Nucleus accumbens (tissue), 56 donors: ENCODE data around the gene DNAH5.
"Not testable (repeated sequence)": the region's sequence is repeated elsewhere in the genome, so short reads cannot be mapped to it uniquely, and the experiment has no call there.

Experiments
- DNase-seq, 56 donors: peaks; one replicate each; lab custom pipeline; 2025; lab: John Stamatoyannopoulos, UW

DNAH5 gene

DNA sequence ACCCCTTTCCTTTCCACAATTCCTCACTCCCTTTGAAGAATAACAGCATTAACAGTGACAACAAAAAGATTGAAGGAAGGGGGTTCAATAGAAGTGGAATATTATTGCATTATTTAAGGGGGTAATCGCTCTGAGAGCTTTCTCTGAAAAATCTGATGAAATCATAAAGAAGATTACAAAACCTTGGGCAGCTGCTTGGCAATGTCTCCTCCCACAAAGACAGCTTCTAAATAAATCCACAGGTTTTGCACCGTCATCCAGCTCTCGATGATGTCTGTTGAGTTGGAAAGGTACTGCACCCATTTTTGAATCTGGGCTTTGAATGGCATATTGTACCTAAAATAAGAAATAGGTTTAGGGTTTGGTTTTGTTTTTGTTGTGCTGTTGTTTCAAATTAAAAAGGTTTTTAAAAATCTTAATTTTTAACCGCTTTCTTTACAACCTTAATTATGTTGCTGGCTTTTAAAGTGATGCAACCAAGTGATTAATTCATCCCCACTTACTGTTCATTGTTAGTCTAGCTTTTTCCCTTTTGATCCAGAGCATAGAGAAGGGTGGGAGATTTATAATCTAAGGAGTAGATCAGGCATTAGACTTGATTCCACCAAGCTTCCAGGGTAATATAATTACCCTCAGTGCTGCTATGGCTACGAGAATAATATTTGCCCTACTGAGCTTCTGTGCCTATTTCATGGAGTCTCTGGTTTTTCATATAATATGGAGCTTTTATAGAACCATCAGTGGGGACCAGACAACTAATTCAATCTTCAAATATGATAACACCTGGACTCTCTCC is 85.0 kb downstream of the DNAH5 start:
- no peak for DNase-seq

DNA sequence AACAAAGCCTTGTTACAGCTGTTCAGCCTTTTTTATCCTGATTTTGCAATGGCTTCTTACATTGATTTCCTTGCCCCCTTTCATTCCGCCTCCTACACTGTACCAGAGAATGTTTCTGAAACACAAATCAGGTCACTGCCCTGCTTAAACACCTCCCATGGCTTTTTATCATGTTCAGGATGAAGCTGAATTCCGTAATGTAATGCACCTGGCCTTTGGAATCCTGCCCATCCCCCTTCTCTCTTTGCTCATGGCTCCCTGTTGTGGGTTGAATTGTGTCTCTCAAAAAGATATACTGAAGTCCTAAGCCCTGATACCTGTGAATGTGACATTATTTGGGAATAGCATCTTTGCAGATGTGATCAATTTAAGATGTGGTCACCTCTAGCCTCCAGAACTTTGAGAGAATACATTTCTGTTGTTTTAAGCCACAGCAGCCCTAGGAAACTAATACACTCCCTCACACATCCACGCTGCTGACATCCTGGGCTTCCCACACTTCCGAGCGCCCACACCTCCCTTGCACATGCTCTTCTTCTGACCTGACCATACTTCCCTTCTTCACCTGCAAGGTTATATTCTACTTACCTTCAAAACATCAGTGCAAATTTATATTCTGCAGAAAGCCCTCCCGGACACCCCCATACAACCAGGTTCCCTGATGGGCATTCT is 101.2 kb downstream of the DNAH5 start:
- no peak for DNase-seq

DNA sequence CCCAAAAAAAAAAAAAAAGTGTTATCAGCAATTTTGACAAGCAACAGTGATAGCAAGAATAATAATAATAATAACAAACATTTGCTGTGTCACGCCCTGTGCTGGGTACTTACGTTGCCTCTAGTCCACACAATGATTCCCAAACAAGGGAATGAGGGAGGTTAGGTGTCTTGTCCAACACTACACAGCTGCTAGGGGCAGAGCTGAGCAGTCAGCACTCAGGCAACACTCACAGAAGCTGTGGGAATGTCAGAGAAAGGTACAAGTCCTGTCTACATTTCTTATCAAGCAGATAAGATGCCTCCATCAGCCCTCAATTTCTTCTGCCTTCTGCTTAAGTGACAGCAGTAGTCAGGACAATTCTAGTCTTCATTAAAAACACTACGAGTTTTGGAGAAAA is 111.0 kb downstream of the DNAH5 start:
- DNase-seq, result no peak

DNA sequence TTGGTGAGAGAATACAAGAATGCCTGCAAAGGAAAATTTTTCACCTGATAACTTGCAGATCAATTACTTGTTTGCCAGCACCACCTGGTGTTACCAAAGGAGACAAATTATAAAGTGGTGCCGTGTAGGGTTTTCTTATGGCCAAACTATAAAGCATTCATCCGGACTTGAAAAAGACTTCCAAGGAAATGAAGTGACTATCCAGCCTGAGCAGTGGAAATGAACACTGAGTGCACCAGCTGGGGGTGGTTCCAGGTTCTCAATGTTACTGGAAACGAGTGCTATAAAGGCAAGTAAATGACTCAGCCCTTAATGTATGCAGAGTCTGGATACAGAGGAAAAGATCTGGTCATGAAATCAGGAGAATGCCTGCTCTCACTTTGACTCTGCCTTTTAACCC is 113.1 kb downstream of the DNAH5 start:
- DNase-seq, result peak in 3 of 56 donors; percentile 2 to 3 (median 2)

DNA sequence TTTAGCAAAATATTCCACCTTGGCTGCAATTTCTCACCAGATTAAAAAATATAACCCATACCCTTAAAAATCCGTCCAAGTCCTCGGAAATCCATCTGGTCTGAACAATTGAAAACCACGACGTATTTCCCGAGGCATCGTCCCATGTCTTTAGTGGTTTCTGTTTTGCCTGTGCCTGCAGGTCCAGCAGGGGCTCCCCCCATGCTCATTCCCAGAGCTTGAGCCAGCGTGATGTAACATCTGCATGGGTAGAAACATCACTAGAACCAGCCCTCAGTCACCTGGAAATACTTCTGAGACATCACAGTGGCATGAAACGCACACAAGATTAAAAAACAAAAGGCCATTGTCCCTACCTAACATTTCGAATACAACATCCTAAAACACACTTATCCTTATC is 114.0 kb downstream of the DNAH5 start:
- no peak for DNase-seq

DNA sequence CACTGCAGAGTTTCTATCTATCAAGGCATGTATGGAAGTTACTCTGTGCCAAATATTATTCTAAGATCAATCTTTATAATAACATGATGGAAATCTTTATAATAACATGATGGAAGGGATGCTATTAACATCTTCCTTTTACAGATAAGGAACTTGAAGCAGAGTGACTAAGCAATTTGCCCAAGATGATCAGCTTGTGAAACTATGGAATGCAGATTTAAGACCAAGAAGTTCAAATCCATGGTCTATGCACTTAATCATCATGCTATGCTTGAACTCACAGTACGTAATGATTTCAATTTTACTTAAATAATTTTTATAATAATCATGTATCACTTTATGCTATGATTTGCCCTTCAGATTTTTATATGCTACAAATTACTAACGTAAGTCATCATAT is 123.1 kb downstream of the DNAH5 start:
- DNase-seq, result no peak

DNA sequence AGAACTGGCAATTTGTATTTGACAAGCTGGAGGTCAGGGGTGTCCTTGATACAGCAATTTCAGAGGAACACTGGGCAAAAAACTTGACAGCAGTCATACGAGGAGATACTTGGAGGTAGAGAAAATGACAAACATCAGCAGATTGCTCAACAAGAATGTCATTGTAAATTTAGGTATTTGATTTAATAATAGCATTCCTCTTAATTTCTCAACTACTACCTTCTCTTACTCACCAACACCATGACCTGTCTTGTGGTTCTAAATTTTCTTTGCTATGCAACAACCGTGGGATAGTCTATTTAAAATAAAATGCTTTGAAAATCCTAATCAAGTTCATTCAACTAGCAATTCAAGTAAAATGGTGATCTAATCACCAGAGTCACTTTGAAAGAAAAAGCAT is 128.4 kb downstream of the DNAH5 start:
- DNase-seq, result no peak

DNA sequence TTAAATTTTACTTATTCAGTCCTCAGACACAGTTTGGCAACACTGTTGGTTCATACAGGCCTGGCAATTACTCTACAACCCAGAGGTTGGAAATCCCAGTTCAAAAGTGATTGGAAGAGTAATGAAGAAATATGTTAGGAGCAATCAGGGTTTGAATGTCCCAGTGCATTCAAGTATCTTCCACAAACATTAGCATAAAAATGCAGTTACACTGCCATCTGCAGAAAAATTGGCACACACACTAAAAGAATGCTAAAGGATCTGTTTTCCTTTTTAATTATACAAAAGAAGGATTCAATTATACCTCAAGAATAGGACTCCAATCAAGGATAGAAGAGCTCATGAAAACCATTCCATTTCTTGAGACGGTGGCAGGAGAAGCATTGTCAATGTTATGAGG is 130.2 kb downstream of the DNAH5 start:
- DNase-seq, result no peak

DNA sequence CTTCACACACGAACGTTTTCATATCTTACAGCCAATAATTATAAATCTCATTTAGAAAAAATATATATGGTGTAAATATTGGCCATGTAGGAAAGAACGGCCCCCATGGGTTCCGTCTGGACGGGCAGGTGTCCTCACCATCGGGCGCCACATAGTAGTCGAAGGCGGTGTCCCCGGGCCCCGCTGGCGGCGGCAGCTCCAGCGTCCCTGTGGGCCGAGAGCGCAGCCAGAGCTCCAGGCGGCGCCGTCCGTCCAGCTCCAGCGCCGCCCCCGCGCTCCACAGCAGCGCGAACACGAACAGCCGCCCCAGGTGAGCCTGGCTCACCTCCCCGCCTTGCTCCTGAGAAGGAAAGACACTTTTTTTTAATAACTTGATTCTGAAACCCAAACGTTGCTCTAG is 134.6 kb downstream of the DNAH5 start:
- no peak for DNase-seq

DNA sequence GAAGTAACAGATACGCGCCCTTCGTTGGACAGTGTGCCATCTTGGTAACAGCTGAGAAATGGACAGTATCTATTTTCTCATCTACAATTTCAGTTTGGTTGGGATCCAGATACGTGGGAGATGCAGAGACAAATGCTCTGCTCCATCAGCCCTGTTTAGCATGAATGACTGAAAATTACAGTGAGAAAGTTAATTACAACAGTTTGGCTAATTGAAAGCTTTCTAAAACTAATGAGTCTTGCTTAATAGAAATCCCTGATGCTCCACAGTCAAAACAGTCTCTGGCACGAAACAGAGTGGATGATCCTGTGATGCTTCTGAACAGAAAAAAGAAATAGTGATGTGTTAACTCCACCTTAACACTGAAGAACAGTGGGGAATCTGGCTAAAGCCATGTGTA is 140.2 kb downstream of the DNAH5 start:
- no peak for DNase-seq

DNA sequence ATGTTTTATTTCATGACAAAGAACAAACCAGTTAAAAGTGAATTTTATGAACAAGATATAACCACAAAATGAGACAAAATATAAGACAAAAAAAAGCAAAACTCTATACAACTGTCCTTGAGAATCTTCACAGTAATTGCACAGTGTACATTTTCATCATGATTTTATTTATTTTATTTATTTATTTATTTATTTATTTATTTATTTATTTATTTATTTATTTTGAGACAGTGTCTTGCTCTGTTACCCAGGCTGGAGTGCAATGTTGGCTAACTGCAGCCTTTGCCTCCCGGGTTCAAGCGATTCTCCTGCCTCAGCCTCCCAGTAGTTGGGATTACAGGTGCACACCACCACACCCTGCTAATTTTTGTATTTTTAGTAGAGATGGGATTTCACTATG is 145.9 kb downstream of the DNAH5 start:
- not testable (repeated sequence) for DNase-seq

DNA sequence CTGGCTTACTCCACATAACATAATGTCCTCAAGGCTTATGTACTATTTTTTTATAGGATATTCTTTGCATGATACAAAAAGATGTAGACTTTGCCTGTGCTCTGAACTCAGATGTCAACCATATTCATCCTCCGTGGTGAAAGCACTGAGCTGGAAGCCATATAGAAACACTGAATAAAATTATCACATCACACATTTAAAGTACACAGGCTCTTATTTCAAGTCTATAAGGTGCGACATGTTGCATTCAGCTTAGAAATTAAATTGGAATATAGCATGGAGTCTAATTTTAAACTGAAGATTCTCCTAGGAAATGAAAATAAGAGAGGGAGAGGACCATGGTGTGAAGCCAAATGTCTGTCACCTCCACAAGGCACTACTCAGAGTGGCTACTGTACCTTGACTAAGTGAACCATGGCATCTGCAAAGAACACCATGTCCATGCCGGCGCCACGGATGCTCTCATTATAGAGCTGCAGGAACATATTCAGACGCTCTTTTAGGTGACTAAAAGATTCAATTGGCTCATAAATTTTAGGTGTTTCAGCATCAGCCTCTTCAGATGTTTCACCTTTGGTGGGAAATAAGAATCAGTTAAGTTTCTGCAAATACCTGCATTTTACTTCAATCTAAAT is 158.6 kb downstream of the DNAH5 start:
- no peak for DNase-seq

DNA sequence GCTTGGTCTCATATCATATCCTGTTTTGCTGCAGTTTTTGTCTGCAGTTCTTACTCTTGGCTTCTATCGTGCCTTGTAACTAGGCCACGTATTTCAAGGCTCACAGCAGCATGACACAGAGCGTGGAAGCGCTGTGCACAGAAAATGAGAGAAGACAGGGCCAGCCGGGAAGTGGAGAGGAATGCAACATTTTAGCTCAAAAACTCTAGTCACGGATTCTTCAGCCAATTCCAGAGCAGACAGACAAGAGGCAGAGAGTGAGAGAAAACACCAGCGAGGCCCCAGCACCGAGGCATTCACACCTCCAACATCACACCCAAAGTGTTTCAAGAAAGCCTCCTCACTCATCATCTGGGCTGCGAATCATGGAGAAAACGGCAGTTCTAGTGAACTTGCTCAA is 160.8 kb downstream of the DNAH5 start:
- DNase-seq, result no peak

DNA sequence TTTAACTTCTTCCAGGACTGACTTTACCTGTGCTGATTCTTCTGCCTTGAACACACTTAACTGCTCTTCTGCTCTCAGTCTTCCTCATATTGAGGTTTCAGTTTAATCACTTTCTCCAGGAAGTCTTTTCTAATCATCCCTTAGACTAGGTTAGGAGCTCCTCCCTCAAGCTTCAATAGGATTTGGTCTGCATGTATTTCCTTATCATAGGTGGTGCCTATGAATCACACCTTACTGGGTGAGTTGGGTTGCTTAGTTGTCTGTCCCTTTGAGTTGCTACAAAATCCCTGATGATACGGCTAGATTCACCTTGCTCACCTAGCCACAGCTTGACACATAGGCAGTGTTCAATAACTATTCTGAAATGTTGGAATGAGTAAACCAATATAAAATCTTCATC is 164.4 kb downstream of the DNAH5 start:
- DNase-seq, result no peak

DNA sequence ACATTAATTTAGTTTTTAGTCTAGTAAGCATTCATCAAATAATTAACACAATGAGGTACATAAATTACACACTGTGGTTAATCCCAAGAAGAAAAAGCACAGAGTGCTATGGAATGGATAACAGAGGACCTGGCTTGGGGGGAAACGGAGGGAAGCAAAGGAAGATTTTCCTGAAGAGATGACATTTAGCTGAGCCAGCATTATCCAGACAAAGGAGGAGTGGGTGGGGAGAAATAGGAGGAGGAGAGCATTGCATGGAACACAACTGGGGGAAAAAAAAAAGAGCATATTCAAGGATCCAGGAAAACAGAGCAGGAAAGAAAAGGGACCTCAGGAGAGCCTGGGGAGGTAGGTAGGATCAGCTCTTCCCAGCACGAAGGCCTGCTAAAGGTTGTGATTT is 170.8 kb downstream of the DNAH5 start:
- no peak for DNase-seq

DNA sequence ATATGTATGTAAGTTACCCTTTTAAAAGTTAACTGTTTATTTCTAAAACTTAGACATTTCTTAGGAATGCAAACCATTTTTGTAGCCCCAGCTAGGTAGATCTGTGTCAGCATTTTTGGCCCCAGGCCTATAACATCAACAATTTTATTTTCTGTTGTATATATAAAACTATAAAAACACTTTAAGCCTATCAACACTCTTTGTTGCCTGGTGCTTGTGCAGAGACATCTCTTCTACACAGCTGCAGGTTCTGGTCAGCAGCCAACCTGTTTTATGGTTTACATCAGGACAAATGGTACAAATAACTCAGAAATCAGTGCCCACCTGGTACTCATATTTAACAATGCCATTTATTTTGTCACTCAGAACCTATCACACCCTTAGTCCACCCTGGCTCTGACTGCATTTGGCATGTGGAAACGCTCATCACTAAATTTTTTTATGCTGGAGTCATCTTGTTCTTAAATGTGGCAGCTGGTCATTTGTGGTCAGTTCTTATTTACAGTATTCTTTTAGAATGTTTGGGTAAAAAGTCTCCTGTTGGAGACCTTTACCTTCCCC is 173.4 kb downstream of the DNAH5 start:
- no peak for DNase-seq

DNA sequence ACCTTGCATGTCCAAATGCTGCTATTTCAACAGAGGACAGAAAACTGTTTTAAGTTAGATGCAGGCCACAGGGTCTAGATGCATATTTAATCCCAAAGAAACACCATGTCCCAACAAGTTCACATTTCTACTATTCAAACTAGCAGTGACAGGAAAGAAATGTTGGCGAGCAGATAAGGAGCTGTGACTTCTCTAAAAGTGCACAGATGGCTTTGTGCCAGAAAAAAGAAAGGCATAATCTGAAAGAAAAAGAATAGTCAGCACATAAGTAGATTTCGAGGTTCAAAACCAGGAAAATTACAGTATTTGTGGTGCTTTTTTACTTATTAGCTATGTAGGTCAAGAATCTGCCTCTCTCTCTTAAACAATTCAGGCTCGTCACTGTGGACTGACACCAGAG is 178.3 kb downstream of the DNAH5 start:
- DNase-seq, result no peak

DNA sequence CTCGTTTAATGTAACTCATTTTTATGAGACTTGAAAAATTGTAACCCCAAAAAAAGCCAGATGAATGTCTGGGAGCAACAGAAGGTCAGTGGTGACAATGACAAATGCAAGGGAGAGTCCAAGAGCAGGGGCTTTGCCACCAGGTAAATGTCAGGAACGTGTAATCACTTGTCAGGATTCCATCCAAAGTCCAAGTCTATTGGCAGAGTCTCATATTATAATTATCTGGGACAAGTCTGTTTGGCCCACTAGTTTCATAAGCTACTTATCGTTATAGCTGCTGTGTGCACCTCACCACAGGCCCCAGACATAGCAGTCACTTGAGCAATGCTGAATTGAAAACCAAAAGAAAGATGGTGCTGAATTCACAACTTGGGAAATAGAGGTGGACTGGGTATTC is 180.8 kb downstream of the DNAH5 start:
- no peak for DNase-seq

DNA sequence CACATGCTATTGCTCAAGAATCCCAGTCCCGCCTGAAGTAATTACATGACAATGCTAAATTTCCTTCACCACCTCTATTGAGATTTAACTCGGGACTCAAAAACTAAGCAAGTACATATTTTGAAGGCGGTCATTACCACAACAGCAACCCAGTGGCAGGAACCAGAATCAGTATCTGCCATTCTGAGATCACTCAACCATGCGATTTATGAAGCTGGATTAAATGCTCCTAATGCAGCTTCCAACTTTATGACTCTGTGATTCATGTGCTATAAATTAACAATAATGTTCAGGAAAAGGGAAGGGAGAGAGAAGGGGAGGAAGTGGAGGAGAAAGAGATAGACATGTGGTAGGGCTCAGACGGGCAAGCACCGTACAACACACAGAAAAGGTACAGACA is 194.7 kb downstream of the DNAH5 start:
- no peak for DNase-seq

DNA sequence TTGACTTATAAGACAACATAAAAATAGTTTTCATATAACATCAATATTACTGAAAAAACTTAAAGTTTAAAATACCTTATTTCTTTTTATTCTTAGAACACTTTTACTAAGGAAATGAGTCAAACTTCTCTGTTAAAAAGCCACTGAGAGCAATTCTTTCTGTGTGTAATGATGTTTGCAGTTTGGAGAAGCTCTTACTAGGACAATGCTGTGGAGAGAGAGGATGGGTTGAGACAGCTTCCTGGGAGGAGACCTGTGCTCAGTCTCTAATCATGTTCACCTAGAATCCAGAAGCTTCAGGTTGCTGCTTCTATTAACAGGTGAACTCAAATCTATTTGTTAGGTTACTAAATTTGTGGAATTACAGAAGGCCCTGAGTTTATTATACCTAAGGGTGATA is 198.5 kb downstream of the DNAH5 start:
- no peak for DNase-seq

DNA sequence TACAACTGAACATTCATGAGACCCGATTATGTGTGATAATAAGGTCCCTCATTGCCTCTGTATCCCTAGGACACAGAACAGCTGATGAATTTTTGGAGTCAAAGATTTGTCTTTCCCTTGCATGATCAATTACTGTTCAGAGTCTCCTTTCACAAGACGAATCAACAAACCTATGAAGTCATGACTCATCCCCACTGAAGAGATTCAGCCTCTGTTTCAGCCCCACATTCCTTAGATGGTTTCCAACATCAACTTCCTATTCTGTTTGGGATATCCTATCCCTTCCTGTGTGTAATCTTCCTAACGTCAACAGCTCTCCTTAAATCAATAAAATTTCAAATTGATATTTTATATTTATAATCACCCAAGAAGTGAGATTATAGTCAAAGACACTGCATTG is 199.0 kb downstream of the DNAH5 start:
- DNase-seq, result no peak

DNA sequence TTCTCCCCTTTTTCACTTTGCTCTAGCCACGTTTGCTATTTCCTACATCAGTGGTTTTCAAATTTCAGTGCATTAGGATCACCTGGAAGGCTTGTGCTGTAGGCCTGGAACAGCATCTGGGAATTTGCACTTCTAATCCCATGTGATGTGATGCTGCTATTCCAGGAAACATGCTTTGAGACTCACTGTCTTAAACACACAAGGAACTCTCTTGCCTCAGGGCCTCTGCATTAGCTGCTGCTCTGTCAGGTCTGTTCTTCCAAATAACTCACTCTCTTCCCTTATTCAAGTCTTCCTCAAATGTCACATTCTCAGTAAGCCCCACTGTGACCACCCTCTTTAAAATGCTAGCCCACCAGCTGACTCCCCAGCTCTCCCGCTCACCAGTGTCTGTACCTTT is 204.0 kb downstream of the DNAH5 start:
- DNase-seq, result no peak
